Body of pancreas (tissue), 4 donors: Measurements from ENCODE around the gene OR2H1.

ENCODE experiments used
- CTCF ChIP-seq, 7 experiments: fragments of 450-650 bp in 4 of 7; fragments of 200-600 bp in 3 of 7; sonication (generic) in 3 of 7; IDR thresholded peaks; one replicate each; pipeline ENCODE4 v1.5.1; 2016 to 2019; ENCODE audit warnings: antibody characterized with exemption in 7 of 7
- POLR2A ChIP-seq, 3 donors: fragments of 450-650 bp; IDR thresholded peaks; one replicate each; pipeline ENCODE4 v1.6.1; 2016; ENCODE audit warnings: antibody characterized with exemption in 3 of 3, mild to moderate bottlenecking in 2 of 3

- TF ChIP-seq CTCF (IDR thresholded peaks at IDR 0.05) (no peak), POLR2A (IDR thresholded peaks at IDR 0.05) (no peak)
Observed at GRCh38 chr6:29425075-29425474, 31.9 kb upstream of the OR2H1 start.
